ENCODE data around the gene HNRNPF. TPM values are rescaled to one million over a fixed set of nuclear protein-coding genes. Genes with fewer than 3 reads are reported as not detected.

HNRNPF gene
- total and polyA plus RNA-seq, 2 of the 8 experiments (the other 6 are each of a cell fraction or from before 2014, with no cell fraction given) = 209 to 389 TPM

DNA sequence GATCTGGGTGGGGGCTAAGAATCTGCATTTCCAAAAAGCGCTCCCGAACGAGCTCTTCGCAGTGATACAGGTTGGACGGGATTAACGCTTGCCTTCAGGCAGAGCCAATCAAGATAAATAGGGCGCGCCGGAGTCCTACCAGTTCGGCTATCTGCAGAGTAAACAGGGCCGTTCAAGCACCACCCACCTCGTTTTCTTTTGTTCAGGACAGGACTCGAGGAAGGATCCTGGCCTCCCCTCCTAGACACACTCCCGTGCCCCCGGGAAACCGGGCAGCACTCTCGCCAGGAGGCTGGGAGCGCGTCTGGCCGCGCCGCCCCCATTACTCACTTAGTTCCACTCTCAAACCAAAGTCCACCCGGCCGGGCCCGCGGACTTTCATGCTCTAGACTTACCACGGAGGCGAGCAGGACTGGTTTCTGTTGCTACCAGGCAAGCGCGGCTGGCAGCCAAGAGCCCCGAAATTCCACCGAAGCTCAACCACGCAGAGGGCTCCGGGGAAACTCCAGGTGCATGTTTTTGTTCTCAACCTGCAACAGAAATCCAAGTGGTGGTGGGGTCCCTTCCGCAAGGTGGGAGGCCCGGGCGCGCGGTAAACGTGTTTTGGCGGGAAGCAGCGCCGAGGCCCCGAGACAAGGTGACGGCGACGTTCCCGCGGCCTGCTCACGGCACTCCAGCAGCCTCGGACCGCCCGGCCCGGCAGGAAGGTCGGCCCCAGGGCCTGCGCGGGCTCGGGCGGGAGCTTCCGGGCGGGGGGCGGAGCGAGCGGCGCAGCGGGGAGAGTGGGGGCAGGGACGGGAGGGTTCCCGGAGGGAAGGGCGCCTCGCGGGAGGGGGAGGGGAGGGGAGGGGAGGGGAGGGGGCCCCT is 12.7 kb downstream of the HNRNPF start:
- Histone ChIP-seq H3K9me3 (ENCODE audit: insufficient read depth in 2 of 2, low read depth in 1 of 2, low read length in 1 of 2) (no peaks in the 10 kb centered on the region), H2BK20ac (ENCODE audit: low read length) (no peak overlapping the region), H2BK15ac (ENCODE audit: low read length) (0 out of 2 replicates have a peak overlapping the region, but pooled peaks have one; percentile 61), H3K9ac (replicated peaks in 1 of 4; ENCODE audit: extremely low read depth in 1 of 4, low read depth in 3 of 4, low read length in 3 of 4) (peak overlapping the region; percentile 91 to 97 (median 96)), H3K4me3 (ENCODE audit: extremely low read depth in 1 of 4, insufficient read depth in 2 of 4, low read depth in 3 of 4, low read length in 4 of 4) (peak overlapping the region; percentile 76 to 91 (median 86)), H4K20me1 (replicated peaks in 1 of 2; ENCODE audit: control insufficient read depth in 1 of 2, insufficient read depth in 2 of 2, low read length in 2 of 2) (peaks cover 24 to 45% of the 10 kb centered on the region in 2 experiments), H3K56ac (replicated peaks; ENCODE audit: insufficient read length, low read depth, low read length) (peak overlapping the region; percentile 74), H3K18ac (ENCODE audit: extremely low read depth, low read length) (peak overlapping the region; percentile 90), H3K4ac (replicated peaks; ENCODE audit: insufficient read length, low read depth, low read length) (peak overlapping the region; percentile 92), H4K5ac (ENCODE audit: insufficient read length, low read depth, low read length) (peak overlapping the region; percentile 70), H4K8ac (ENCODE audit: extremely low read depth, insufficient read depth, low read length) (peak overlapping the region; percentile 99; the same call in 1 of the 2 replicates), H2BK12ac (ENCODE audit: low read depth, low read length) (peak overlapping the region; percentile 71; the same call in 1 of the 2 replicates), H3K14ac (ENCODE audit: insufficient read length) (no peak overlapping the region), H3K79me1 (ENCODE audit: low read depth, low read length) (peaks cover 7% of the 10 kb centered on the region), H3K27me3 (replicated peaks in 1 of 4; ENCODE audit: control insufficient read depth in 3 of 4, extremely low read depth in 1 of 4, insufficient read depth in 3 of 4, low read length in 3 of 4) (no peaks in the 10 kb centered on the region), H4K91ac (replicated peaks; ENCODE audit: insufficient read length, low read length) (peak overlapping the region; percentile 93), H2AFZ (ENCODE audit: low read length) (no peak overlapping the region), H3K36me3 (ENCODE audit: control insufficient read depth in 2 of 4, insufficient read depth in 4 of 4, low read length in 3 of 4) (peaks cover 19 to 45% (median 35%) of the 10 kb centered on the region in 4 experiments), H2BK120ac (replicated peaks; ENCODE audit: low read depth, low read length) (no peak overlapping the region), H3K4me2 (ENCODE audit: insufficient read depth in 1 of 2, low read depth in 2 of 2, low read length in 2 of 2) (peak overlapping the region; percentile 78 to 86), H3K4me1 (replicated peaks in 1 of 4; ENCODE audit: control insufficient read depth in 3 of 4, insufficient read depth in 4 of 4, low read length in 3 of 4) (peaks cover 5 to 14% (median 11%) of the 10 kb centered on the region in 4 experiments), H2BK5ac (ENCODE audit: low read depth, low read length) (peak overlapping the region; percentile 91), H3K27ac (ENCODE audit: low read depth, low read length) (peak overlapping the region; percentile 96), H3K79me2 (ENCODE audit: control insufficient read depth in 1 of 2, insufficient read depth in 2 of 2, low read length in 2 of 2) (peaks cover 66 to 91% of the 10 kb centered on the region in 2 experiments), H2AK5ac (ENCODE audit: low read depth, low read length) (0 out of 2 replicates have a peak overlapping the region, but pooled peaks have one; percentile 25), H3K23me2 (ENCODE audit: low read depth, low read length) (peaks cover 10% of the 10 kb centered on the region), H3K23ac (ENCODE audit: insufficient read length) (no peak overlapping the region)
- WGBS, 2 experiments (ENCODE audit: extremely low coverage in 1 of 2, insufficient coverage in 1 of 2, insufficient read length in 1 of 2, insufficient replicate concordance in 2 of 2, low coverage in 1 of 2, low lambda C conversion rate in 2 of 2, missing lambda C conversion rate in 1 of 2) = 1% methylated on average over 47 of the region's 71 CpGs; no CpG with 5 or more reads in 1 of the 2 experiments
- ChIA-PET CTCF (ENCODE audit: partially characterized antibody) (interaction anchor here (0.6 to 2.0 kb wide), 5 partner anchors 9 to 65 kb away, joined by 3 to 5 read pairs (median 4); partner anchors contain the start of gene ZNF487), POLR2A (ENCODE audit: partially characterized antibody) (interaction anchor here (0.6 to 10.5 kb wide), 28 partner anchors 8 to 291 kb away, joined by 3 to 112 read pairs (median 4); partner anchors contain the start of genes FXYD4, HNRNPF and ZNF487)
- DNase-seq (ENCODE audit: low read depth in 1 of 2, low spot score in 2 of 2) (peak in 1 of 2 experiments; percentile 85), FAIRE-seq (no peak)
- TF ChIP-seq BACH1 (IDR thresholded peaks at IDR 0.05; ENCODE audit: low read length) = no peak
- peak; percentile 6; the same call in 1 of the 2 replicates for TF ChIP-seq YY1 (IDR thresholded peaks at IDR 0.05; ENCODE audit: low read depth, low read length)
- TF ChIP-seq TEAD4 (IDR thresholded peaks at IDR 0.05; ENCODE audit: low read depth, low read length) = no peak
- no peak for TF ChIP-seq BCL11A (IDR thresholded peaks at IDR 0.05; ENCODE audit: low read depth in 2 of 2, low read length in 2 of 2)
- no peak for TF ChIP-seq CTBP2 (IDR thresholded peaks at IDR 0.05; ENCODE audit: borderline replicate concordance, insufficient read depth, insufficient read length, low read length)
- no peak for TF ChIP-seq HDAC2 (IDR thresholded peaks at IDR 0.05; ENCODE audit: borderline replicate concordance in 1 of 2, low read depth in 2 of 2, low read length in 2 of 2)
- TF ChIP-seq NRF1 (IDR thresholded peaks at IDR 0.05; ENCODE audit: low read depth, low read length) = no peak
- TF ChIP-seq FOSL1 (IDR thresholded peaks at IDR 0.05; ENCODE audit: insufficient read depth, low read depth, low read length) = no peak
- TF ChIP-seq CEBPB (IDR thresholded peaks at IDR 0.05; ENCODE audit: low read depth, low read length) = no peak

All from H1 (cell line).